T-helper 2 cell treated with Interferon-gamma antibody and Interleukin-4, amounts not matched to agents 5 μg/mL and 100 μg/mL, for 36 hours (primary cell): ENCODE measurements around the gene SCIN.
"Not testable (repeated sequence)": the region's sequence is repeated elsewhere in the genome, so short reads cannot be mapped to it uniquely, and the experiment has no call there.

ENCODE experiments used
- DNase-seq: peaks from one replicate; pipeline ENCODE4 v3.0.0; 2021; ENCODE audit warnings: low spot score
- H3K27ac Mint-ChIP-seq: one replicate; pipeline ENCODE4 v1.8.0; 2021; ENCODE audit warnings: mild to moderate bottlenecking, mixed read lengths
- H3K27me3 Mint-ChIP-seq: one replicate; pipeline ENCODE4 v1.8.0; 2021; ENCODE audit warnings: low read depth, mixed read lengths
- H3K36me3 Mint-ChIP-seq: one replicate; pipeline ENCODE4 v1.8.0; 2021; ENCODE audit warnings: low read depth, mixed read lengths
- H3K4me1 Mint-ChIP-seq: one replicate; pipeline ENCODE4 v1.8.0; 2021; ENCODE audit warnings: low read depth, mixed read lengths
- H3K4me3 Mint-ChIP-seq: one replicate; pipeline ENCODE4 v1.8.0; 2022; ENCODE audit warnings: mild to moderate bottlenecking, moderate library complexity, mixed read lengths
- H3K9me3 Mint-ChIP-seq: one replicate; pipeline ENCODE4 v1.8.0; 2021; ENCODE audit warnings: mixed read lengths

SCIN gene

GRCh38 chr7:12640299-12641096, 70.0 kb downstream of the SCIN start:
- DNase-seq = no peak
- H3K27me3 Mint-ChIP-seq = peaks cover 3% of the 10 kb centered on the region
- H3K9me3 Mint-ChIP-seq = no peaks in the 10 kb centered on the region
- H3K27ac Mint-ChIP-seq = no peak overlapping the region
- no peaks in the 10 kb centered on the region for H3K36me3 Mint-ChIP-seq
- peaks cover 13% of the 10 kb centered on the region for H3K4me1 Mint-ChIP-seq
- H3K4me3 Mint-ChIP-seq = no peak overlapping the region

- Mint-ChIP-seq H3K36me3 (no peaks in the 10 kb centered on the region), H3K27me3 (peaks cover 3% of the 10 kb centered on the region), H3K4me1 (peaks cover 8% of the 10 kb centered on the region), H3K27ac (no peak overlapping the region), H3K9me3 (no peaks in the 10 kb centered on the region), H3K4me3 (no peak overlapping the region)
- DNase-seq = no peak
Measured at GRCh38 chr7:12641196-12641595, 70.7 kb downstream of the SCIN start.

GRCh38 chr7:12642508-12642907, 72.0 kb downstream of the SCIN start:
- Mint-ChIP-seq H3K27me3 (no peaks in the 10 kb centered on the region), H3K36me3 (no peaks in the 10 kb centered on the region), H3K4me1 (peaks cover 6% of the 10 kb centered on the region), H3K4me3 (no peak overlapping the region), H3K27ac (no peak overlapping the region), H3K9me3 (no peaks in the 10 kb centered on the region)
- no peak for DNase-seq

- Mint-ChIP-seq H3K27ac (no peak overlapping the region), H3K36me3 (no peaks in the 10 kb centered on the region), H3K27me3 (no peaks in the 10 kb centered on the region), H3K4me3 (no peak overlapping the region), H3K9me3 (no peaks in the 10 kb centered on the region), H3K4me1 (peaks cover 3% of the 10 kb centered on the region)
- DNase-seq = no peak
Measured at GRCh38 chr7:12643001-12643643, 72.6 kb downstream of the SCIN start.

GRCh38 chr7:12643644-12644043, 73.1 kb downstream of the SCIN start:
- H3K27me3 Mint-ChIP-seq = no peaks in the 10 kb centered on the region

GRCh38 chr7:12645212-12645611, 74.7 kb downstream of the SCIN start:
- not testable (repeated sequence) for DNase-seq, H3K27me3 Mint-ChIP-seq, H3K4me3 Mint-ChIP-seq, H3K27ac Mint-ChIP-seq, H3K9me3 Mint-ChIP-seq, H3K36me3 Mint-ChIP-seq, H3K4me1 Mint-ChIP-seq

More at GRCh38 chr7:12643644-12644043, 73.1 kb downstream of the SCIN start:
- Mint-ChIP-seq H3K4me1 (peaks cover 2% of the 10 kb centered on the region), H3K36me3 (no peaks in the 10 kb centered on the region), H3K9me3 (no peaks in the 10 kb centered on the region), H3K4me3 (no peak overlapping the region), H3K27ac (no peak overlapping the region)
- DNase-seq = no peak

GRCh38 chr7:12646139-12646538, 75.6 kb downstream of the SCIN start:
- H3K9me3 Mint-ChIP-seq = no peaks in the 10 kb centered on the region
- H3K4me3 Mint-ChIP-seq = no peak overlapping the region
- no peaks in the 10 kb centered on the region for H3K27me3 Mint-ChIP-seq
- H3K36me3 Mint-ChIP-seq = no peaks in the 10 kb centered on the region
- no peak overlapping the region for H3K27ac Mint-ChIP-seq
- no peak for DNase-seq
- no peaks in the 10 kb centered on the region for H3K4me1 Mint-ChIP-seq

- H3K27me3 Mint-ChIP-seq = no peaks in the 10 kb centered on the region
- H3K4me1 Mint-ChIP-seq = no peaks in the 10 kb centered on the region
- DNase-seq = no peak
- no peak overlapping the region for H3K4me3 Mint-ChIP-seq
- no peaks in the 10 kb centered on the region for H3K36me3 Mint-ChIP-seq
- no peak overlapping the region for H3K27ac Mint-ChIP-seq
- H3K9me3 Mint-ChIP-seq = no peaks in the 10 kb centered on the region
Measured at GRCh38 chr7:12647364-12648219, 77.1 kb downstream of the SCIN start.

- no peak overlapping the region for H3K4me3 Mint-ChIP-seq
Measured at GRCh38 chr7:12648704-12649261, 78.3 kb downstream of the SCIN start.

GRCh38 chr7:12649348-12649747, 78.8 kb downstream of the SCIN start:
- no peaks in the 10 kb centered on the region for H3K4me1 Mint-ChIP-seq
- H3K27ac Mint-ChIP-seq = no peak overlapping the region
- no peak for DNase-seq
- no peaks in the 10 kb centered on the region for H3K9me3 Mint-ChIP-seq
- no peaks in the 10 kb centered on the region for H3K36me3 Mint-ChIP-seq
- H3K4me3 Mint-ChIP-seq = no peak overlapping the region
- no peaks in the 10 kb centered on the region for H3K27me3 Mint-ChIP-seq

More at GRCh38 chr7:12648704-12649261, 78.3 kb downstream of the SCIN start:
- Mint-ChIP-seq H3K4me1 (no peaks in the 10 kb centered on the region), H3K9me3 (no peaks in the 10 kb centered on the region), H3K36me3 (no peaks in the 10 kb centered on the region), H3K27ac (no peak overlapping the region), H3K27me3 (no peaks in the 10 kb centered on the region)
- no peak for DNase-seq

- H3K9me3 Mint-ChIP-seq = no peaks in the 10 kb centered on the region
- no peaks in the 10 kb centered on the region for H3K36me3 Mint-ChIP-seq
- no peak for DNase-seq
- no peaks in the 10 kb centered on the region for H3K27me3 Mint-ChIP-seq
- H3K4me3 Mint-ChIP-seq = no peak overlapping the region
- H3K4me1 Mint-ChIP-seq = no peaks in the 10 kb centered on the region
- no peak overlapping the region for H3K27ac Mint-ChIP-seq
Measured at GRCh38 chr7:12650080-12650479, 79.6 kb downstream of the SCIN start.

- no peak for DNase-seq
- Mint-ChIP-seq H3K36me3 (no peaks in the 10 kb centered on the region), H3K4me1 (no peaks in the 10 kb centered on the region), H3K27ac (no peak overlapping the region), H3K9me3 (no peaks in the 10 kb centered on the region), H3K27me3 (no peaks in the 10 kb centered on the region), H3K4me3 (no peak overlapping the region)
Measured at GRCh38 chr7:12653110-12653509, 82.6 kb downstream of the SCIN start.

- H3K9me3 Mint-ChIP-seq = no peaks in the 10 kb centered on the region
- no peaks in the 10 kb centered on the region for H3K27me3 Mint-ChIP-seq
- no peak for DNase-seq
Measured at GRCh38 chr7:12653518-12653917, 83.0 kb downstream of the SCIN start.

GRCh38 chr7:12655161-12655560, 84.6 kb downstream of the SCIN start:
- no peak overlapping the region for H3K27ac Mint-ChIP-seq
- H3K4me1 Mint-ChIP-seq = no peaks in the 10 kb centered on the region
- H3K36me3 Mint-ChIP-seq = no peaks in the 10 kb centered on the region
- H3K9me3 Mint-ChIP-seq = no peaks in the 10 kb centered on the region
- no peaks in the 10 kb centered on the region for H3K27me3 Mint-ChIP-seq
- no peak for DNase-seq
- H3K4me3 Mint-ChIP-seq = no peak overlapping the region

More at GRCh38 chr7:12653518-12653917, 83.0 kb downstream of the SCIN start:
- no peaks in the 10 kb centered on the region for H3K4me1 Mint-ChIP-seq
- no peaks in the 10 kb centered on the region for H3K36me3 Mint-ChIP-seq
- H3K27ac Mint-ChIP-seq = no peak overlapping the region
- H3K4me3 Mint-ChIP-seq = no peak overlapping the region
